NB4 (cell line): ENCODE measurements around the gene IL1RL2.

Experiments
- POLR2A ChIP-seq: IDR thresholded peaks from 2 replicates; pipeline ENCODE4 v1.6.1; 2011; ENCODE audit warnings: mild to moderate bottlenecking; ENCODE audit not compliant: insufficient read length; ENCODE audit errors: extremely low read depth
- TF ChIP-seq, protein P1 (sequence below): IDR thresholded peaks from one replicate; pipeline ENCODE4 v1.5.1; 2012; ENCODE audit warnings: low read depth, low read length

DNA sequence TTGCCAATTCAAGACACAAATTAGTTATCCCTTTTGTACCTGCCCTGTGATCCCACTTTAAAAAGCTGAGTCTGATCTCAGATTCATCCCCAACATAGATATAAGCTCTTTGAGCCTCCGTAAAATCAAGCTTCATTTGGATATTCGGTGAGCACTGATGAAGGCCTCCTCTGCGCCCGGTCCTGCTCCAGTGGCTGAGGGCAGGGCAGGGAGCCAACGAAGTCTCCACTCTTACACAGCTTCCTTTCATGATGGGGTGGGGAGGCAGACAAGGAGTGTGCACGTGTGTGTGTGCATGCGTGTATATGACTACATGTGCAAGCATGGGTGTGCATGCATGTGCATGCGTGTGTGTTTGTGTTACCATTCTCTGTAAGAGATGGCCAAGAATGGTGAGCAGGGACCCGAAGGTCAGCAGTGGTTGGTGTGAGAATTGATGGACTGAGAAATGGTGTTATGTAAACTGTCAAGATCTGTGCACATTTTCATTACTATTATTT lies 43.6 kb downstream of the IL1RL2 start:
- TF ChIP-seq, protein P1, sequence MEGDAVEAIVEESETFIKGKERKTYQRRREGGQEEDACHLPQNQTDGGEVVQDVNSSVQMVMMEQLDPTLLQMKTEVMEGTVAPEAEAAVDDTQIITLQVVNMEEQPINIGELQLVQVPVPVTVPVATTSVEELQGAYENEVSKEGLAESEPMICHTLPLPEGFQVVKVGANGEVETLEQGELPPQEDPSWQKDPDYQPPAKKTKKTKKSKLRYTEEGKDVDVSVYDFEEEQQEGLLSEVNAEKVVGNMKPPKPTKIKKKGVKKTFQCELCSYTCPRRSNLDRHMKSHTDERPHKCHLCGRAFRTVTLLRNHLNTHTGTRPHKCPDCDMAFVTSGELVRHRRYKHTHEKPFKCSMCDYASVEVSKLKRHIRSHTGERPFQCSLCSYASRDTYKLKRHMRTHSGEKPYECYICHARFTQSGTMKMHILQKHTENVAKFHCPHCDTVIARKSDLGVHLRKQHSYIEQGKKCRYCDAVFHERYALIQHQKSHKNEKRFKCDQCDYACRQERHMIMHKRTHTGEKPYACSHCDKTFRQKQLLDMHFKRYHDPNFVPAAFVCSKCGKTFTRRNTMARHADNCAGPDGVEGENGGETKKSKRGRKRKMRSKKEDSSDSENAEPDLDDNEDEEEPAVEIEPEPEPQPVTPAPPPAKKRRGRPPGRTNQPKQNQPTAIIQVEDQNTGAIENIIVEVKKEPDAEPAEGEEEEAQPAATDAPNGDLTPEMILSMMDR: no peak
- TF ChIP-seq POLR2A: no peak
